ENCODE data around the gene PROSER3. TPM values are rescaled to one million over a fixed set of nuclear protein-coding genes. Genes with fewer than 3 reads are reported as not detected.

The PROSER3 gene
- polyA plus RNA-seq, 1 donor = 16.3 TPM

- Histone ChIP-seq H3K4me1 (ENCODE audit: control insufficient read depth, insufficient read depth, low read length) (peaks cover 19% of the 10 kb centered on the region), H3K27me3 (ENCODE audit: control insufficient read depth, insufficient read depth, low read length) (peaks cover 5% of the 10 kb centered on the region), H3K9me3 (ENCODE audit: control insufficient read depth, low read depth, low read length) (no peaks in the 10 kb centered on the region), H3K36me3 (ENCODE audit: control insufficient read depth, insufficient read depth, low read length) (no peaks in the 10 kb centered on the region), H3K27ac (ENCODE audit: low read length) (no peak overlapping the region), H3K4me3 (ENCODE audit: low read length) (no peak overlapping the region)
- DNase-seq = no peak
- WGBS (ENCODE audit: insufficient coverage, low lambda C conversion rate) = 100% methylated on average over 1 of the region's 6 CpGs
These were observed 58.3 kb downstream of the PROSER3 start for GRCh38 chr19:35816262-35816661.

GRCh38 chr19:35816846-35817245, 58.9 kb downstream of the PROSER3 start:
- WGBS (ENCODE audit: insufficient coverage, low lambda C conversion rate) = no CpG with 5 or more reads among the region's 9 CpGs
- Histone ChIP-seq H3K4me3 (ENCODE audit: low read length) (no peak overlapping the region), H3K36me3 (ENCODE audit: control insufficient read depth, insufficient read depth, low read length) (no peaks in the 10 kb centered on the region), H3K27ac (ENCODE audit: low read length) (no peak overlapping the region), H3K27me3 (ENCODE audit: control insufficient read depth, insufficient read depth, low read length) (peaks cover 5% of the 10 kb centered on the region), H3K4me1 (ENCODE audit: control insufficient read depth, insufficient read depth, low read length) (peaks cover 14% of the 10 kb centered on the region), H3K9me3 (ENCODE audit: control insufficient read depth, low read depth, low read length) (no peaks in the 10 kb centered on the region)
- DNase-seq = no peak

- Histone ChIP-seq H3K27ac (ENCODE audit: low read length) (no peak overlapping the region), H3K4me3 (ENCODE audit: low read length) (no peak overlapping the region), H3K36me3 (ENCODE audit: control insufficient read depth, insufficient read depth, low read length) (no peaks in the 10 kb centered on the region), H3K4me1 (ENCODE audit: control insufficient read depth, insufficient read depth, low read length) (no peaks in the 10 kb centered on the region), H3K9me3 (ENCODE audit: control insufficient read depth, low read depth, low read length) (no peaks in the 10 kb centered on the region), H3K27me3 (ENCODE audit: control insufficient read depth, insufficient read depth, low read length) (peaks cover 8% of the 10 kb centered on the region)
- no peak for DNase-seq
- no CpG with 5 or more reads among the region's 3 CpGs for WGBS (ENCODE audit: insufficient coverage, low lambda C conversion rate)
These were observed 60.5 kb downstream of the PROSER3 start for GRCh38 chr19:35818445-35818844.

Other genes with a start within 250 kb of the PROSER3 start
- 36.0 TPM for gene DMKN, start 244.5 kb upstream of the PROSER3 start, polyA plus RNA-seq
- not detected for gene SBSN, start 229.9 kb upstream of the PROSER3 start, polyA plus RNA-seq
- gene GAPDHS, start 224.7 kb upstream of the PROSER3 start, polyA plus RNA-seq = not detected
- gene TMEM147, start 212.6 kb upstream of the PROSER3 start, polyA plus RNA-seq = 89.6 TPM
- not detected for gene ATP4A, start 194.5 kb upstream of the PROSER3 start, polyA plus RNA-seq
- not detected for gene PMIS2, start 172.0 kb upstream of the PROSER3 start, polyA plus RNA-seq
- gene HAUS5, start 145.4 kb upstream of the PROSER3 start, polyA plus RNA-seq = 13.3 TPM
- gene RBM42, start 129.1 kb upstream of the PROSER3 start, polyA plus RNA-seq = 56.9 TPM
- 1.5 TPM for gene ETV2, start 116.4 kb upstream of the PROSER3 start, polyA plus RNA-seq
- 356 TPM for gene COX6B1, start 109.9 kb upstream of the PROSER3 start, polyA plus RNA-seq
- 0.04 TPM for gene UPK1A, start 91.7 kb upstream of the PROSER3 start, polyA plus RNA-seq
- gene ZBTB32, start 53.6 kb upstream of the PROSER3 start, polyA plus RNA-seq = 0.51 TPM
- gene KMT2B, start 40.2 kb upstream of the PROSER3 start, polyA plus RNA-seq = 33.2 TPM
- gene IGFLR1, start 15.7 kb upstream of the PROSER3 start, polyA plus RNA-seq = 3.8 TPM
- 31.2 TPM for gene U2AF1L4, start 12.8 kb upstream of the PROSER3 start, polyA plus RNA-seq
- gene PSENEN, start 12.5 kb upstream of the PROSER3 start, polyA plus RNA-seq = 63.3 TPM
- gene LIN37, start 9.6 kb upstream of the PROSER3 start, polyA plus RNA-seq = 11.3 TPM
- gene HSPB6, start 1.1 kb upstream of the PROSER3 start, polyA plus RNA-seq = 50.2 TPM
- 22.2 TPM for gene ARHGAP33, start 17.4 kb downstream of the PROSER3 start, polyA plus RNA-seq
- 1.9 TPM for gene PRODH2, start 54.7 kb downstream of the PROSER3 start, polyA plus RNA-seq
- 3.2 TPM for gene NPHS1, start 94.3 kb downstream of the PROSER3 start, polyA plus RNA-seq
- 1.8 TPM for gene KIRREL2, start 98.7 kb downstream of the PROSER3 start, polyA plus RNA-seq
- gene APLP1, start 110.4 kb downstream of the PROSER3 start, polyA plus RNA-seq = 32.7 TPM
- 7.7 TPM for gene NFKBID, start 142.4 kb downstream of the PROSER3 start, polyA plus RNA-seq
- gene HCST, start 144.4 kb downstream of the PROSER3 start, polyA plus RNA-seq = 11.1 TPM
- gene TYROBP, start 150.1 kb downstream of the PROSER3 start, polyA plus RNA-seq = 41.8 TPM
- gene LRFN3, start 178.2 kb downstream of the PROSER3 start, polyA plus RNA-seq = 10.7 TPM
- 23.4 TPM for gene SDHAF1, start 237.0 kb downstream of the PROSER3 start, polyA plus RNA-seq

Measured in large intestine (tissue), 3 donors.